ENCODE data around the gene NDUFB10.
"Not testable (repeated sequence)": the region's sequence is repeated elsewhere in the genome, so short reads cannot be mapped to it uniquely, and the experiment has no call there.

The NDUFB10 gene

GRCh38 chr16:1926271-1926670 lies 33.1 kb upstream of the NDUFB10 start:
- no peak for DNase-seq

DNA sequence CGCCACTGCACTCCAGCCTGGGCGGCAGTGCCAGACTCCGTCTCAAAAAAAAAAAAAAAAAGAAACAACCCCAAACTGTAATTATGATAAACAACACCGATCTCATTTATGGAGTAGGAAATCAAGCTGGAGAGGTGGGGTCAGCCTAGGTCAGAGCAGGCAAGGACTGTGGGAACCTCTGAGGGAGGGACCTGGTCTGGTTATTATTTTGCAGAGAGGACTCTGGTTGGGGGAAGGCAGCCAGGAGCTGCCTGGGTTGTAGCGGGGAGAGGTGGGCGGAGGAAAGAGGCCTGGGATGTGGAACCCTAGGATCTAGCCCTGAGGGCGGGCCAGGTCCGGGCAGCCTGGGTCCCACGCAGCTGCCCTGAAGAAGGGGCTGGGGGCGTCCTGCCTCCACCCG lies 30.2 kb upstream of the NDUFB10 start:
- DNase-seq: no peak

DNA sequence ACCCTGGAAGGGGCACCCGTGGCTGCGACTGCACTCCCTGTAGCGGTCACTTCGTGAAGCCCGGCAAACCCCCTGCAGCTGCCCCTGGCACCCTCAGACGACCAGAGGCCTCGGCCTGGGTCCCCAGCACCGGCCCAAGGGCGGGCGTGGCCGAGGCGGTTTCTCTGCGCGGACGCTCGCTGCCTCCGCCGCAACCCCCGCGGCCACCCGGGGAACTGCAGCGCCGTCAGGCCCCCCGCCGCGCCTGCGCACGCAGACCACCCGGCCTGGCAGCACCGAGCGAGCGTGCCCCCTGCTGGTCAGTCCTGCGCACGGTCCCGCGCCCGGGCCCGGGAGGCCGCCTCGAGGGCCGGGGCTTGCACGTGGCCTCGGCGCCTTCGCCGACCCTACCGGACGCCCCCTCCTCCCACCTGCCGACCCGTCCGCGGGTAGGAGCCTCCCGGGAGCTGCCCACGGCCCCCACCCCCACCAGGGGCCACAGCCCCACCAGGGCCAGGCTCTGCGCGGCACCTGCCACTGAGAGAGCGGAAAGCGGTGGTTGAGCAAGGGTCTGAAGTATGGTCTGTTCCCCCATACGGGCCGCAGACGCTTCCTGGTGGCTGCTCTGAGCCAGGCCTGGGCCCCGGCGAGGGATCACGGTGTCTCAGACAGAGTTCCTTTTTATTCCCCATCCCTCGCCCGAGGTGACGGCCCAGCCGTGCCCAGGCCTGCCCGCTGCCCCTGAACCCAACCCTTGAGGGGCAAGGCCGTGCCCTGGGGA lies 29.6 kb upstream of the NDUFB10 start:
- DNase-seq: no peak

- DNase-seq: no peak
Measured at GRCh38 chr16:1930338-1930720, 29.0 kb upstream of the NDUFB10 start.

DNA sequence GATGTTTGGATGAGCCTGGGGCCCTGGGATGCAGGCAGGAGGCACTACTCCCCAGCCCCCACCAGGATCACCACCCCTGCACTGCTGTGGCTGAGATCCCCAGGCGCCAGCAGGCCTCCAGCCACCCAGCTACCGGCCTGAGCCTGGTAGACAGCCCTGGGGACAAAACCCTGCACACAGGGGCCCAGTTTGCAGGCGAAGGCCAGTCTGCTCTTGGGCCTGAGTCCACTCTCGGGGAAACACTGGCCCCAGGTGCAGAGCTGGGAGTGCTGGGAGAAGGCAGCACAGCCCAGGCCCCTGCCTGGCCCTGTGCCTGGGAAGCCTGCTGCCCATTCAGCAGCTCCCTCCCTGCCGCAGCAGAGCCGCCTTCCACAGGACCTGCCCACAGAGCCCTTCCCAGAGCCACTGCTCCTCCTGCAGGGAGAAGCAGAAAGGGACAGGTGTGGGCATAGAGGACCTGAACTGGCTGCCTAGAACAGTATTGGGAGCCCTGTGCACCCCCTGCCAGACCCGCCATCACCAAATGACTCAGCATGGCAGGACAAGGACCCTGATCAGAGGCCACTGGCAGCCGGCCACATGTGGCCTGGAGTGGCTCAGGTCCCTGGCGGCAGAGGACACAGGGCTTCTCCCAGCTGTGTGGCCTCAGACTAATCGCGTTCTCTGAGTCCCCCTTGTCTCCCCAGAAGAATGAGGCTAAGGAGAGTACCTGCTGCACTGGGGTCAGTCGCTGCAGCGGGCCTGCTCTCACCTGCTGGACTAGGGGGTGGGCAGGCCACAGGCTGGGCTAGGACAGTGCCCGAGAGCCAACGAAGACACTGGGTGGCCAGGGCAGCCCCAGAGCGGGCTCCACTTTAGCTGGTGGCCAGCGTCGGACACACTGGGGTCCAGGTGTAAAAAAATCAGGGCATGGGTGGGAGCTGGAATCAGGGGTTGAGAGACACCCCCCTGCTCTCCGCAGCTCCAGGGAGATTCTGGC lies 27.0 kb upstream of the NDUFB10 start:
- no peak for DNase-seq

GRCh38 chr16:1933097-1933661 lies 26.2 kb upstream of the NDUFB10 start:
- no peak for DNase-seq

DNA sequence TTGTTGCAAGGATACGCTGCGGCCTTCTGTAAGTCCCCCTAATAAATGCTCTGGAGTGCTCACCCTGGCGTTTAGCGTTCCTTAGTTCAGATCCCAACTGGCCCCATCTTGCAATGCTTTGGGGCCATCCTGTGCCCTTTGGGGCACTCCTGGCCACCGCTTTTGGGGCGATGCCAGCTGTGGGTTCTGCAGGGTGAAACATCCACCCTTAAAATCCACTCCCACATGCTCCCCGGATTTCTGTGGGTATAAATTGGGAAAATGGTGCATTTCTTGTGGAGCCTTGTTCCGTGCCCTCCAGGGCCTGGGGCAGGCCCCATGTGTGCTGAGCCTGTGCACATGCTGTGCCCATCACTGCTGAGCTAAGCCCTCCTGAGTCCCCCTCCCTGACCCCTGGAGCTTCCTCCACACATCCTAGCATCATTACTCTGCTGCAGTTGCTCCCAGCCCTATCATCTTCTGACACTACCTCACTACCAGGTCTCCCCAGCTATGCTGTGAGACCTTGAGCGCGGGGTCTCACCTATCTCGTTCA lies 22.3 kb upstream of the NDUFB10 start:
- no peak for DNase-seq

DNA sequence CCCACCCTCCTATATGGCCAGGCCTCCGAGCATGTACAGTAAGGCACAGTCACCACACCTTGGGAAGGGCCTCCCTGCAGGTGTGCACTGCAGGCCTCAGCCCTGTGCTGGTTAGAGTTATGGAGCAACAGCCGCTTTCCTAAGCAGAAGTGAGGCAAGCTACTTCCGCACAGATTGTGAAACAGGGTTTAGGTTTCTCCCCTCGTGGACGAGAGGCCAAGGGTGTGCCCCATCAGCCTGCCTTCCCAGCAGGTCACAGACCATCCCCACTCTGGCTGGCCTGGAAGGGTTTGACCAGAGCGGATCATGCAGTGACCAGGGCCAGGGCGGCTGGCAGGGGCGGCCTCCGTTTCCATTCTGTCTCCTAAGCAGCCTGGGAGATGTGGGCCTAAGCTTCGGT lies 21.0 kb upstream of the NDUFB10 start:
- DNase-seq: no peak

GRCh38 chr16:1938910-1939309 lies 20.4 kb upstream of the NDUFB10 start:
- DNase-seq: no peak

- not testable (repeated sequence) for DNase-seq
Measured at GRCh38 chr16:1939833-1940232, 19.5 kb upstream of the NDUFB10 start.

- DNase-seq: no peak
Measured at GRCh38 chr16:1940273-1941161, 18.8 kb upstream of the NDUFB10 start.

GRCh38 chr16:1941162-1942046 lies 17.9 kb upstream of the NDUFB10 start:
- DNase-seq: no peak

GRCh38 chr16:1942047-1942809 lies 17.1 kb upstream of the NDUFB10 start:
- no peak for DNase-seq

- DNase-seq: peak; percentile 82
Measured at GRCh38 chr16:1942810-1943726, 16.3 kb upstream of the NDUFB10 start, which contains the start of gene MSRB1. TSS of gene MSRB1 (minus strand) at chr16:1943199. CDS start at chr16:1943156, 43 bp downstream.

GRCh38 chr16:1944612-1945199 lies 14.6 kb upstream of the NDUFB10 start:
- DNase-seq: no peak

DNA sequence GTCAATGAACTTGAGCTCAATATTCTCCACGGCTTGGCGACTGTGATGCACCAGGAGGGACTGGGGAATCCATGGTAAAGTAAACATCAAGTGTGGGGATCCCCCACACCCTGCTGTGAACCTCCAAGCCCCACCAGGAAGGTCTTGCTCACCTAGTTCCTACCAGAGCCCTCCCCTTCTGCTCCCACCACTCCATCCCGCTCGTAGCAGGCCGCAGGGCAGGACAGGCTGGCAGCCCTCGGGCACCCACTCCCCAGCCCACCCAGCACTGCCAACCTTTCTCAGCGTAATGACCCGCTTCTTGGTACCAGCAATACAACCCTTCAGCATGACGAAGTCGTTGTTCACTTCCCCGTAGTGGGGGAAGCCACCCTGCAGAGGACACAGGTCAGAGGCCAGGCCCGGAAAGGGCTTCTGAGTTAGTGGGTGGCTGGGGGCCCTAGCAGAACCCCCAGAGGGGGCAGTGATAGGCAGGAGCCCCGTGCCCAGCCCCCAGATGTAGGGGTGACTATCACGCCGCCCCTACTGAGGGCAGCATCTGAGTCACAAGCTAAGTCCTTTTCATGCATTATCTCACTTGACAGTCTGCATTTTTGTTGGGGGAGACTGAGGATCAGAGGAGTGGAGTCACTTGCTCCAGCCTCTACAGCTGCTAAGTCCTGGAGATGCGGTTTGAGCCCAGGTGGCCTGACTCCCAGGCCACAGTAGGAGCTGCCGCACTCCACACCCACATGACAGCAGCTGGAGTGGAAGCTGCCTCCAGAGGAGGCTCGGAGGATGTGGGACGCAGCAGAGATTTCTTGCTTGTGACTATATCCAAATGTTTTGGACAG lies 13.6 kb upstream of the NDUFB10 start:
- DNase-seq: no peak

- DNase-seq: no peak
Measured at GRCh38 chr16:1946495-1947368, 12.6 kb upstream of the NDUFB10 start.

Measured in NCI-H2081 treated with DMSO at 0.1 percent for 48 hours (cell line).